ENCODE data around the gene WNT8B.
A peak's percentile ranks its signal among the peaks of the same experiment; 100 is the strongest.

Gene WNT8B

GRCh38 chr10:100483876-100484666 lies 21.3 kb downstream of the WNT8B start:
- DNase-seq (ENCODE audit: low read depth in 2 of 2) = no peak

GRCh38 chr10:100485366-100485765 lies 22.6 kb downstream of the WNT8B start:
- DNase-seq (ENCODE audit: low read depth in 2 of 2) = no peak

DNA sequence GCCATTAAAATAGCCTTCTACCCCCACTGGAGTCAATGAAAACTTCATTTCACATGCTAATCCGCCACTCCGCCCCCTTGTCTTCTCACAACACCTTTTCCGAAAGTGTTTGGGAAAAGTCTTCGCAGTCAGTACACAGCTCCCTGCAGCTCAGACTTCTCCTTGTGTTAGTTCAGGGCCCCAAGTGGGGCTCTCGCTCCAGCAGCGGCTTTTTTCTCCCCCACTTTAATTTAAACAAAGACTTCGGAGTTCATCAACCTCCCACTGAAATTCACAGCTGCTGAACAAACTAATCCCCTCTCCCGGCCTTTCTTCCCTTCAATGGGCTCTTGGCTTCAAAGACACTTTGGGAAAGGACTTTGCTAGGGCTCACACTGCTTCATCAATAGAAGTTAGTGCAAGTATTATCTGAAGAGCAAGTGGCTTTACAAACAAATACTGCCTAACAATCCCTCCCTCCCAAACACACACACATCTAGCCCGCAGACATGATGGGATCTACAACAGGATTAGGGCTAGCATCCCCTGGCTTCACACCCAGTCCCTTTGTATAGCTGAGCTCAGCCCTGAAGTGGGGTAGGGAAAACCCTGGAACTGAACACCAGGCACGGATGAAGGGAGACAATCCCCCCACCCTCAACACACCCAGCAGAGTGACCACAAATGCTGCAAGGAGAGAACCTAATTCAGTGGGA lies 23.1 kb downstream of the WNT8B start:
- DNase-seq (ENCODE audit: low read depth in 2 of 2) = no peak

DNA sequence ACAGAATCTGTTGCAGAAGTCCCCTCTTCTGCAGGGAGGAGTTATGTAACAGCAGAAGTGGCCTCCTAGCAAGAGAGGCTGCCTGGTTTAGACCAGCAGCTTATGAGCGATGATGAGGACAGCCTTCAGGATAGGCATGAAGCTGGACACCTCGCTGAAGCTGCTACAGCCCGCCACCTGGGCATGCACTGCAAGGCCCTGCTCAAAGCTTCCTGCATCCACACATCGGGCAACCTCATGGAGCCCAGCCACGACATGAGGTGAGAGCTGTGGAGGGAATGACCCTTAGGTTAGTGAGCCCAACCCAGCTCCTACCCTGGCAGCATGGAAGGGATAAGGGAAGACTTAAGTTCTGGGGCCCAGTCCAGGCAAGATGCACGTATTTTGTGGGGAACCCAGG lies 24.7 kb downstream of the WNT8B start:
- no peak for DNase-seq (ENCODE audit: low read depth in 2 of 2)

DNA sequence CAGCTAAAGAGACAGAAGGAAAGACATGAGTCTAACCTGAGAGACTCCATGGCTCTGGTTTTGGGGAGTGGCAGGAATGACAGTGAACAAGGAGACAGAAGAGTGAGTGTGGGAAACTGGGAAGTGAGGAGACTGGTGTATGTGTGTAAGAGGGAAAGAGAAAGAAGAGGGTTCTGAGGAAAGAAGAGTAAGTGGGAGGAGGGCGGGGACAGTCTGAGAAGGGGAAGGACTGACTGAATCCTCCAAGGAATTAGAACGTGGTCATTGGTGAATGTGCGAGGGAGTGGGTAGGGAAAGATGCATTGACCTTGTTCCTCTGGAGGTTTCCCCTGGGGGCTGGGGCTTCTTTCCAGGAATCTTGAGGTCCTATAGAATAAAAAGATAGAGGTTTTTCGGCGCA lies 26.6 kb downstream of the WNT8B start:
- no peak for DNase-seq (ENCODE audit: low read depth in 2 of 2)

DNA sequence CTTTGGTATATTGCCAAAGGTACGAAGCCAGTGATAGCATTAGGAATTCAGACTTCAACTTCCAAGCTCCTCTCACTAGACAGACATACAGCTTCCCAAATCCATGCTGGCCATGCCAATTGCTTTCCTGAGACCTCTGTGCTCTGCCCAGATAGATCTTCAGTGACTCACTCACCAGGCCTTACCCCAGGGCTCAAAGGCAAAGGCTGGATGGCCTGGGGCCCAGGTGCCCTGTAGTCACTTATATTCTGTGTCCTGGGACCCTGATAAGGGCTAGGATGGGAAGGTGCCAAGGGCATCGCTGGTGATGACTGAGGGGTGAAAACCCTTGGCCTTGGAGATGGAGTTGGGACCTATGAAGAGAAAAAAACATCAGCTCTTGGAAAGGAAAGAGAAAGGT lies 27.7 kb downstream of the WNT8B start:
- DNase-seq (ENCODE audit: low read depth in 2 of 2) = no peak

DNA sequence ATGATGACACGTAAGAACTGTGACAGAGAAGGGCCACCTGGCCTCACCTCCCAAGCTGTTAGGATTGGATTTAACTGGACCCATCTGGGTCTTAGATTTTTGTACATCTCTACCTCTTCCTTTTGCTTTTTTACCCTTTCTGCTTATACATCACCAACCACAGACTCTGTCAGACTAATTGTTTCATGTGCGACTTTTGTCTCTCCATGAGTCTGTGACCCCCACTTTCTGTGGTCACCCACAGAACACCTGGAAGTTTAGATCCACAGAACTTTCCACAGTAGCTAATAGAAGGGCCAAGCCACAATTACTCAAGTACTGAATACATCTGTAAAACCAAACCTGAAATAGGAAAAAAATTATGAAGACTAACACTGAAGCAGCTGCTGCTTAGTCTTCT lies 33.8 kb downstream of the WNT8B start:
- no peak for DNase-seq (ENCODE audit: low read depth in 2 of 2)

GRCh38 chr10:100498059-100498458 lies 35.2 kb downstream of the WNT8B start:
- DNase-seq (ENCODE audit: low read depth in 2 of 2) = no peak

DNA sequence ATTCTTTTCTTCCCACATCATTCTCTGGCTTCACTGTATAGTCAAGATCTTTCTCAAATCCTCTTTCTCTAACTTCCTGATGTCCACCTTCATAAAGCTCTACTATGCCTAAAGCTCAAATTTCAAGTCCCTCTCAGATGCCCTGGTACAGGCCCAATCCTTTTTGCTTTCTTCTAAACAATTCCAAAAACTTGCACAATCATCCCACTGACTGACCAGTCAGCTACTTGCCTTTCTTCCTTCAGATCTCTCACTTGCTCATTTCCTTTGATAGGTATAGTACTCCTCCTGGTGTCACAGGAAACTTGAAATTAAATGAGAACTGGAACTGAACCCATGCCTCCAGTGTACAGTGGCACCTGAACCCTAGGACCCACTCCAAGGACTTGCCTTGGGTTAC lies 38.6 kb downstream of the WNT8B start:
- no peak for DNase-seq (ENCODE audit: low read depth in 2 of 2)

DNA sequence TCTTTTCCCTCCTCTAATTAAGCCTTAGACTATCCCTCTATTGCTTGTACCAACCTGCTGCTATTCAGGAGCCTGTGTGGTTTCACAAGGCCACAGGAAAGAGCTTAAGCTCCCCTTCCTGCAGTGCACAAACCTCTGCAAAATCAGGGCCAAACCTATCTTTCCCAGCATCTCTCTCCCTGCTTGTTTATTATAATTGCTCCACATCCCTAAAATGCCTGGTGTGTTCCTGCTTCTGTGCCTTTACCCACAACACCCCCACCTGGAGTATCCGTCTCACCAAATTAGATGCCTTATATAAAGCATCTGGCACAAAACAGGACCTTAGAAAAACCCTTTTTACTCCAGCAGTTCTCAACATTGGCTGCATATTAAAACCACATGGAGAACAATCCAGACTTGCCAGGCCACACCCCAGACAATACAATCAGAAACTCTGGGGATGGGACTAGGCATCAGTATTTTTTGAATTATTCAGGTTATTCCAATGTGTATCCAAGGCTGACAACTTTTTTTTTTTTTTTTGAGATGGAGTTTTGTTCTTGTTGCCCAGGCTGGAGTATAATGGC lies 40.2 kb downstream of the WNT8B start:
- DNase-seq (ENCODE audit: low read depth in 2 of 2) = no peak

DNA sequence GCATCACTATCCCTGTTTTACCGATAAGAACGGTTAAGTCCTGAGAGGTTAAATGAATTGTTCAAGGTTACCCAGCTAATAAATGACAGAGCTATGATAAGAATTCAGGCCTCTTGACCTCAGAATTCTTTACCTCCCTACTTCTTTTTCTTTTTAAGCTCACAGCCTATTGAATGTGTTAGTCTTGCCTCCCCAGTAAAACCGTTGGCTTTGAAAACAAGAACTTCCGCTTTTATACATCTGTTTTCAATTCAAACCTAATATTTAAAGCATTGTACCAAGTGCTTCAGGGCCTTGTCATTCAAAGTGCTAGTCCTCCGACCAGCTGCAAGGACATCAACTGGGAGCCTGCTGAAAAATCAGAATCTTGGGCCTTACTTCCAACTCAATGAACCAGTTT lies 41.3 kb downstream of the WNT8B start:
- no peak for DNase-seq (ENCODE audit: low read depth in 2 of 2)

GRCh38 chr10:100505164-100505563 lies 42.4 kb downstream of the WNT8B start:
- DNase-seq (ENCODE audit: low read depth in 2 of 2) = no peak

DNA sequence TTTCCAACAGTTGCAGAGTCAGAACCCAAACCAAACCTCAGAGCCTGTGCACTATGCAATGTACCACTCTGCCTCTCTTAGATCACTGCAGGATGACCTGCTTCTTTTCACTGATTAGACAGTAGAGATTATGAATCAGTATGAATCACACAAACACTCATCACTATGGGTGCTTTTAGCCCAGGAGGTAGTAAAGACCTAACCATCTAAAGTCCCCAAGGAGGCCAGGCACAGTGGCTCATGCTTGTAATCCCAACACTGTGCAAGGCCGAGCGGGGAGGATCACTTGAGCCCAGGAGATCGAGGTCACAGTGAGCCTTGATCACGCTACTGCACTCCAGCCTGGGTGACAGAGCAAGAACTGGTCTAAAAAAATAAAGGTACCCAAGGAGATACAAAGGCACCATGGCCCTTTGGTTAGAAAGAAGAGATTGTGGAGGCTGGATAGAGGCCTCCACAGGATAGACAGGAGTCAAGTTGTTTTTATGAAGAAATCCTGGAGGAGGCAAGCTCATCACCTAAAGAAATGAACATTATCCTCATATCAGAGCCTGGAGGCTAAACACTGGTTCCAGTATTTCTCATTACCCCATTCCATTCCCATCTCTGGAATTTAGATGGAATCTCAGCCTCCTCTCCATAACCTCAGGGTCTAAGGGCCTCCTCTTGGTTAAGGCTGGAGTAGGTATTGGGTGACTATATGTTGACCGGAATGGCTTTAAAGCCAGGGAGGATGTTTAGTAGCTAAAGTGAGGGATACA lies 44.0 kb downstream of the WNT8B start:
- peak in 1 of 2 donors; percentile 9 for DNase-seq (ENCODE audit: low read depth in 2 of 2)

DNA sequence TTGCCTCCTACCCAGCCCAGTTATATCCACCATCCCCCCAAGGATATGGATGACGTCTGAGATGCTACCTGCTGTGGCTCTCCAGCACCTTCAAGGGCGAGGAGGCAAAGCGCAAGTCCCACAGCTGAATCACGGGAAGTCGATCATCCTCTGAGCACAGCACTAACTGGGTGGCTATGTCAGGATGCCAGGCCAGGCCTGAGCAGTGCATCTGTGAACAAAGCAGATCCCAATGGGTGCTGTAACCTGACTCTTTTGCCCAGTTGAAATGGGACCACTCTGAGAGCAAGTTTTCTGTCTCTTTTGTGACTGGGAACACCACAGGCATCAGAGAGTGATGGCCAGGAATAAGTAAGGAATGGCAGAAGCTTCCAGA lies 44.5 kb downstream of the WNT8B start:
- DNase-seq (ENCODE audit: low read depth in 2 of 2) = no peak

- DNase-seq (ENCODE audit: low read depth in 2 of 2) = no peak
Measured at GRCh38 chr10:100508266-100508665, 45.5 kb downstream of the WNT8B start.

- DNase-seq (ENCODE audit: low read depth in 2 of 2) = no peak
Measured at GRCh38 chr10:100508691-100509150, 45.9 kb downstream of the WNT8B start.

DNA sequence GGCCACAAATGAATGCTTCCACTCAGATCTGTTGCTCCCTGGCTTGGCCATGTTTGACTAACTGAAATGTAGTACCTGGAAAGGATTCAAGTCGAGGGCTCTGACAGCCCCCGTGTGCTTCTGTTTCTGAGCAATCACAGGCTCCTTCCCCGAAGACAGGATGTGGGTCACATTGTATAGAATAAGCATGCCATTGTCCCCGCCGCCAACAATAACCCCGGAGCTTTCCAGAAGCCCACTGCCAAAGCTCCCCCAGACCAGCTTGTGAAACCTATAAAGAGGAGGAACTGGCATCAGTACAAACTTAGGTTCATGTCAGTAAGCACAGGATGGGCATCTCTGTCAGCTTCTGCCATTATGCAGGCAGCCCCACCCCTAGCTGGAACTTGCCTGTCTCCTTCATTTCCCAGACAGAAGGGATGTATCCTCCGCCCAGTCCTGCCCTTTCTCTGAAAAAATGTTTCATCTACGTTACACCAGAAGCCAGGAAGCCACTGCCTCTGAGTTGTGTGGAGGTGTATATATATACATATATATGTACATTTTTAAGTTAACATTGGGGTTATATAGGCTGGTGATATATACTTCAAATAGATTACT lies 46.5 kb downstream of the WNT8B start:
- peak; percentile 23 to 32 for DNase-seq (ENCODE audit: low read depth in 2 of 2)

DNA sequence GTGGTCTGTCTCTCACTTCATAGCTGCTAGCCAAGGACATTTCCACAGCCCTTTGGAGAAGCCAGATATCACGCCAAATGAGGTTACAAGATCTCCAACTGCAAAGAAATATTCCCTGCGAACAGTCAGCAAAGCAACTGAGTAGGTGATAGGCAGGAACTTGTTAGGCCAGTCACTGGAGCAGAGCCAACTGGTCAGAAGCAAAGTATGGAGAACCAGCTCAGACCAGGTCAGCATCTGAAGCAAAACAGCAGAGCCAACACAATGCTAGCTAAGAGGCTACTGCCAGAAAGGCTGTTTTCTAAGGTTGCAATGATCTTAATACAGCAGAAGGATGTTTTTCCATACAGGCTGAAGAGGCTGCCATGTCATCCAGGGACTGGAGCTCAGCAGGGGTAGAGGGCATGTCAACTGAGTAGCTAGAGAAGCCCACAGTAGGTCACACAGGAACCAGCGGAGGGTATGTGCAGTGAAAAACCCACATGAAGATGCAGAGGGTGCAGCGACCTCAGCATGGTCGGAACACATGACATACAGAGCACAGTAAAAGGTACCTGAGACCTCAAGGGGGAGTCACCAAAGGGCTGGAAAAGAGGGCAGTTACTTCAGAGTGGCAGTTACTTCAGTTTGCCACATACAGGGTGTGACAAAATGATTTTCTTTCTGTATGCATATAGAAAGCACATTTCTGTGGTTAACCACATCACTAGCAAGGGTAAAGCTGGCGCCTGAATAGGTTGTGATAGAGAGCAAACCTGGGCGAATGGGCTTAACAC lies 47.9 kb downstream of the WNT8B start:
- peak in 1 of 2 donors; percentile 33 for DNase-seq (ENCODE audit: low read depth in 2 of 2)

DNA sequence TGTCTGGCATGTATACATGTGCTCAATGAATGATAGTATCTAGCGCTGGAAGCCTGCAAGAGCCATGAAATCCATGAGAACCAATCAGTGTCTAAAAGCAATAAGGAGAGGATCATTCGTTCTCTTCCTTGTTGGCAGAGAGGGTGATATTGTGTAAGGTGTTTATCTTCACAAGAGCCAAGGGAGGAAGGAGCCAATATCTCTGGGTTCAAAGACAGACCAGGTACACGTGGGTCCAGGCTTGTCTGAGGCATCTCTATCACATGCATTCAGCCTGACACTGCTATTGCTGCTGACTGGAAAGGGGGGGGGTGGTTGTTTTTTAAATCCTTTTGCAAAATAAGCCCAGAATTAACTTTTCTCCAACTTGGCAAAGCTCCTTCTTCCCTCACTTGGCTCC lies 52.8 kb downstream of the WNT8B start:
- no peak for DNase-seq (ENCODE audit: low read depth in 2 of 2)

DNA sequence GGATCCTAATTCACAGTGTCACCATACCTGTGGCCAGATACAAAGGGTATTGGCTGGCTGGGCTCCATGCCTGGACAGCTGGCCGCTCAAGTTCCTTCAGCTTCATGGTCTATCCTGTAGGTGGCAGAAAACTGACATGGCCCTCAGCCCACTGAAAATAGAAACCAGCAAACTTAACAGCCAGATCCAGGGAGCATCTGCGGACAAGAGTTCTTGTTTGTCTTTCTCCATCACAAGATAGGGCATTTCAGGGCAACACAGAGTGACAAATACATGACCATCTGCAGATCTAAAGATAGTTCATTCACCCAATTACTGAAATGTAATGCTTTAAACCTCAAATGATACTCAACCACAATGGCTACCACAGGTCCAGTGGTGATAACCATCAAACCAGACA lies 54.0 kb downstream of the WNT8B start:
- DNase-seq (ENCODE audit: low read depth in 2 of 2) = no peak

- peak; percentile 47 to 60 for DNase-seq (ENCODE audit: low read depth in 2 of 2)
Measured at GRCh38 chr10:100518761-100519241, 56.0 kb downstream of the WNT8B start.
